Loucy (cell line): ENCODE measurements around the gene VWDE.

Experiments used
- H2AFZ ChIP-seq: fragments of 200-600 bp; sonication (generic); 2 replicates; pipeline ENCODE4 v1.6.0; 2016; ENCODE audit warnings: antibody characterized with exemption, mild to moderate bottlenecking, low read length, moderate library complexity
- H3F3A ChIP-seq: fragments of 200-600 bp; 2 replicates; pipeline ENCODE4 v1.6.0; 2016; ENCODE audit warnings: antibody characterized with exemption, low read depth, mild to moderate bottlenecking
- H3K27me3 ChIP-seq: fragments of 200-600 bp; sonication (generic); 2 replicates; pipeline ENCODE4 v1.6.1; 2014; ENCODE audit warnings: low read length, mild to moderate bottlenecking; ENCODE audit not compliant: insufficient read depth, poor library complexity, severe bottlenecking
- H3K36me3 ChIP-seq: fragments of 200-600 bp; sonication (generic); 2 replicates; pipeline ENCODE4 v1.6.1; 2016; ENCODE audit warnings: low read length; ENCODE audit not compliant: insufficient read depth
- H3K4me1 ChIP-seq: fragments of 200-600 bp; sonication (generic); 2 replicates; pipeline ENCODE4 v1.5.1; 2014; ENCODE audit warnings: low read length, mild to moderate bottlenecking; ENCODE audit not compliant: insufficient read depth, poor library complexity, severe bottlenecking
- H3K4me2 ChIP-seq: fragments of 200-600 bp; sonication (generic); 2 replicates; pipeline ENCODE4 v1.6.0; 2014; ENCODE audit warnings: antibody characterized with exemption, low read length, low read depth, mild to moderate bottlenecking; ENCODE audit not compliant: poor library complexity, severe bottlenecking
- H3K4me3 ChIP-seq: fragments of 200-600 bp; sonication (generic); 2 replicates; pipeline ENCODE4 v1.5.1; 2014; ENCODE audit warnings: low read length, mild to moderate bottlenecking, mixed read lengths; ENCODE audit not compliant: poor library complexity, severe bottlenecking
- H3K79me2 ChIP-seq: fragments of 200-600 bp; sonication (generic); 2 replicates; pipeline ENCODE4 v1.6.1; 2014; ENCODE audit warnings: low read length; ENCODE audit not compliant: insufficient read depth
- H3K9ac ChIP-seq: fragments of 200-600 bp; sonication (generic); 2 replicates; pipeline ENCODE4 v1.6.0; 2014; ENCODE audit warnings: mild to moderate bottlenecking, low read depth, low read length, moderate library complexity; ENCODE audit not compliant: poor library complexity, severe bottlenecking
- H3K9me2 ChIP-seq: fragments of 200-600 bp; sonication (generic); replicated peaks from 2 replicates; pipeline ENCODE4 v1.6.1; 2016; ENCODE audit warnings: low read depth, low read length, mixed read lengths
- H3K9me3 ChIP-seq: fragments of 200-600 bp; sonication (generic); 2 replicates; pipeline ENCODE4 v1.6.1; 2014; ENCODE audit warnings: mild to moderate bottlenecking, antibody characterized with exemption, low read length, low read depth; ENCODE audit not compliant: insufficient read depth
- H4K20me1 ChIP-seq: fragments of 200-600 bp; sonication (generic); 2 replicates; pipeline ENCODE4 v1.6.0; 2014; ENCODE audit warnings: antibody characterized with exemption, low read length, mild to moderate bottlenecking; ENCODE audit not compliant: insufficient read depth, poor library complexity, severe bottlenecking
- EZH2phosphoT487 ChIP-seq: fragments of 200-600 bp; IDR thresholded peaks from 2 replicates; pipeline ENCODE4 v1.6.1; 2018; ENCODE audit warnings: antibody characterized with exemption, mild to moderate bottlenecking, moderate library complexity, borderline replicate concordance
- TF ChIP-seq, protein P1 (sequence below): fragments of 200-600 bp; sonication (generic); conservative IDR thresholded peaks from 2 replicates; pipeline ENCODE4 v1.5.1; 2014; ENCODE audit warnings: mild to moderate bottlenecking, antibody characterized with exemption, low read length

The VWDE gene

DNA sequence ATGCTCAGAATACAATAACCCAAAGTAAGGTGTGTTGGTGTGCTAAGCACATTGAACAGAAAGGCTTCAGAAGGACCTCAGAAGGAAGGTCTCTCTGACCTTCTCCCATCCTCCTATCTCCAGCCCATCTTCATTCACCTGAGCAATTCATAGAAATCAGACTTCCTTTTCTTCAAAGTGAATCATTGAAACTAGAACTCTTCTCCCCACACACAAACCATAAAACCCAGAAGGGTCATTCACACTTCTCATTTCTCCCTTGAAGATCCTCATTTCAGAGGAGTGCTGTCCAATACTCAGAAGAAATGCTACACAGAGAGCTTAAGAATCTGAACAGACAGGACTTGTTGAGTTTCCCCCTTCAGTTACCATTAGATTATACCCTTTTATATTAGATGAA is 89.5 kb downstream of the VWDE start:
- Histone ChIP-seq H3K27me3 (no peaks in the 10 kb centered on the region), H3K9me2 (no peaks in the 10 kb centered on the region), H3F3A (no peaks in the 10 kb centered on the region), H4K20me1 (no peaks in the 10 kb centered on the region), H3K4me2 (no peak overlapping the region), H3K36me3 (no peaks in the 10 kb centered on the region), H2AFZ (no peak overlapping the region), H3K9me3 (no peaks in the 10 kb centered on the region), H3K4me1 (no peaks in the 10 kb centered on the region), H3K9ac (no peak overlapping the region), H3K4me3 (no peak overlapping the region), H3K79me2 (no peaks in the 10 kb centered on the region)
- TF ChIP-seq EZH2phosphoT487 = no peak
- TF ChIP-seq, protein P1, sequence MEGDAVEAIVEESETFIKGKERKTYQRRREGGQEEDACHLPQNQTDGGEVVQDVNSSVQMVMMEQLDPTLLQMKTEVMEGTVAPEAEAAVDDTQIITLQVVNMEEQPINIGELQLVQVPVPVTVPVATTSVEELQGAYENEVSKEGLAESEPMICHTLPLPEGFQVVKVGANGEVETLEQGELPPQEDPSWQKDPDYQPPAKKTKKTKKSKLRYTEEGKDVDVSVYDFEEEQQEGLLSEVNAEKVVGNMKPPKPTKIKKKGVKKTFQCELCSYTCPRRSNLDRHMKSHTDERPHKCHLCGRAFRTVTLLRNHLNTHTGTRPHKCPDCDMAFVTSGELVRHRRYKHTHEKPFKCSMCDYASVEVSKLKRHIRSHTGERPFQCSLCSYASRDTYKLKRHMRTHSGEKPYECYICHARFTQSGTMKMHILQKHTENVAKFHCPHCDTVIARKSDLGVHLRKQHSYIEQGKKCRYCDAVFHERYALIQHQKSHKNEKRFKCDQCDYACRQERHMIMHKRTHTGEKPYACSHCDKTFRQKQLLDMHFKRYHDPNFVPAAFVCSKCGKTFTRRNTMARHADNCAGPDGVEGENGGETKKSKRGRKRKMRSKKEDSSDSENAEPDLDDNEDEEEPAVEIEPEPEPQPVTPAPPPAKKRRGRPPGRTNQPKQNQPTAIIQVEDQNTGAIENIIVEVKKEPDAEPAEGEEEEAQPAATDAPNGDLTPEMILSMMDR = no peak

DNA sequence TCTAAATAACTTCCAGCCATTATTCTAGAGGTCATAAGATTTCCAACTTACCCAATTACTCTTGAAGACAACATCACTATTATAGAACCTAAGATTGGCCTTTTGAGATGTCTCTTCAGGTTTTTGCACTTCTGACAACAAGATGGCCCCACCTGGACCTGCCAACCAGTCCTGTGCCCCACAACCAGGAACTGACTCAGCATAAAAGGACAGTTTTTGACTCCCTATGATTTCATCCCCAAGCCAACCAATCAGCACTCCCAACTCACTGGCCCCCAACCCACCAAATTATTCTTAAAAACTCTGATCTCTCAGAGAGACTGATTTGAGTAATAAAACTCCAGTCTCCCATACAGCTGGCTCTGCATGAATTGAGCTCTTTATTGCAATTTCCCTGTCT is 98.2 kb downstream of the VWDE start:
- no peak overlapping the region for H3K9ac ChIP-seq
- H4K20me1 ChIP-seq = no peaks in the 10 kb centered on the region
- no peak overlapping the region for H2AFZ ChIP-seq
- H3K9me3 ChIP-seq = no peaks in the 10 kb centered on the region
- no peak overlapping the region for H3K4me2 ChIP-seq
- peaks cover 7% of the 10 kb centered on the region for H3K4me1 ChIP-seq
- TF ChIP-seq, protein P1 = no peak
- TF ChIP-seq EZH2phosphoT487 = no peak
- no peaks in the 10 kb centered on the region for H3K79me2 ChIP-seq
- no peak overlapping the region for H3K4me3 ChIP-seq
- no peaks in the 10 kb centered on the region for H3K9me2 ChIP-seq
- no peaks in the 10 kb centered on the region for H3F3A ChIP-seq
- H3K36me3 ChIP-seq = no peaks in the 10 kb centered on the region
- H3K27me3 ChIP-seq = no peaks in the 10 kb centered on the region

DNA sequence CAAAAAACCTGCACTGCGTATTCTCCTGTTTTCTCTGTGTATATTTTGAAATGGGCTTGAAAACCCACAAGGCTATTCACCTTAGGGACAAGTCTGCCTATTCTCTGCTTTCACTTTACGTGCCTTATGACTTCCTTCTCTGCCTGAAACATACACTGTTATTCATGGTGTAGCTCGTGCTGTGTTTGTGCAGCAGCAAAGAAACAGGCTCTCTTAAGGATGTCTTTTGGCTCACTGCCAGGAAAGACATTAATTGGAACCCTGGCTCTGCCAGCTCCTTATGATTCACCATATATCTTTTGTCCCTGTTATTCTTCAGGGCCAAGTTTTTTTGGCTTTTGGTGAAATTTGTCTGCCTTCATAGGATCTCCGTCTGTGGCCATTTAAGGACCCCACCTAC is 100.2 kb downstream of the VWDE start:
- no peaks in the 10 kb centered on the region for H4K20me1 ChIP-seq
- H3K9me3 ChIP-seq = no peaks in the 10 kb centered on the region
- peak overlapping the region; percentile 68 for H2AFZ ChIP-seq
- TF ChIP-seq EZH2phosphoT487 = no peak
- TF ChIP-seq, protein P1 = no peak
- H3K9ac ChIP-seq = no peak overlapping the region
- H3K79me2 ChIP-seq = no peaks in the 10 kb centered on the region
- H3K4me1 ChIP-seq = peaks cover 7% of the 10 kb centered on the region
- H3F3A ChIP-seq = no peaks in the 10 kb centered on the region
- no peaks in the 10 kb centered on the region for H3K27me3 ChIP-seq
- no peaks in the 10 kb centered on the region for H3K9me2 ChIP-seq
- H3K4me3 ChIP-seq = no peak overlapping the region
- H3K36me3 ChIP-seq = no peaks in the 10 kb centered on the region
- no peak overlapping the region for H3K4me2 ChIP-seq
